K562 (cell line): ENCODE results near the gene PTRH2. TPM values are rescaled to one million over a fixed set of nuclear protein-coding genes. Genes with fewer than 3 reads are reported as not detected.
A peak's percentile ranks its signal among the peaks of the same experiment; 100 is the strongest.

Experiments
- BCLAF1 ChIP-seq, 2 experiments: fragments of 450-650 bp in 1 of 2; IDR thresholded peaks; 2 replicates each; pipeline ENCODE4 v1.6.1; 2011 to 2017; ENCODE audit warnings: low read depth in 2 of 2, antibody characterized with exemption in 1 of 2, borderline replicate concordance in 1 of 2, low read length in 1 of 2, mild to moderate bottlenecking in 1 of 2, mixed read lengths in 1 of 2; ENCODE audit not compliant: control insufficient read depth in 1 of 2
- CREB3L1 ChIP-seq: fragments of 450-650 bp; IDR thresholded peaks from 2 replicates; pipeline ENCODE4 v1.6.1; 2014; ENCODE audit warnings: low read depth, mild to moderate bottlenecking, moderate library complexity, borderline replicate concordance
- DLX4 ChIP-seq: fragments of 250-450 bp; sonication (Bioruptor Pico); IDR thresholded peaks from 2 replicates; pipeline ENCODE4 v1.6.1; 2021; ENCODE audit warnings: mild to moderate bottlenecking
- DPF2 ChIP-seq: fragments of 450-650 bp; IDR thresholded peaks from 2 replicates; pipeline ENCODE4 v1.6.1; 2016
- FOXM1 ChIP-seq, 2 experiments: fragments of 450-650 bp in 1 of 2; sonication (generic) in 1 of 2; formaldehyde crosslinking in 1 of 2; IDR thresholded peaks; 2 replicates each; pipeline versions ENCODE4 v1.6.1 to v1.9.0; 2017 to 2022; ENCODE audit warnings: low read depth in 2 of 2, mild to moderate bottlenecking in 2 of 2, missing genetic modification reagents in 1 of 2, moderate library complexity in 1 of 2
- KLF16 ChIP-seq: IDR thresholded peaks from 2 replicates; pipeline ENCODE4 v1.6.1; 2016; ENCODE audit warnings: antibody characterized with exemption
- LARP7 ChIP-seq: fragments of 450-650 bp; IDR thresholded peaks from 2 replicates; pipeline ENCODE4 v1.6.1; 2016
- MTA1 ChIP-seq: fragments of 450-650 bp; IDR thresholded peaks from 2 replicates; pipeline ENCODE4 v1.6.1; 2017; ENCODE audit warnings: borderline replicate concordance
- MTA3 ChIP-seq: fragments of 450-650 bp; formaldehyde crosslinking; IDR thresholded peaks from 2 replicates; pipeline ENCODE4 v1.6.1; 2017; ENCODE audit warnings: mild to moderate bottlenecking, borderline replicate concordance
- PHTF2 ChIP-seq: fragments of 250-450 bp; sonication (Bioruptor Pico); IDR thresholded peaks from 2 replicates; pipeline ENCODE4 v1.5.0; 2021; ENCODE audit warnings: mild to moderate bottlenecking
- PKNOX1 ChIP-seq: fragments of 450-650 bp; IDR thresholded peaks from 2 replicates; pipeline ENCODE4 v1.6.1; 2016
- POLR2H ChIP-seq: IDR thresholded peaks from 2 replicates; pipeline ENCODE4 v1.6.1; 2016; ENCODE audit warnings: missing genetic modification characterization, low read depth, mild to moderate bottlenecking, control low read depth, missing compliant biosample characterization, moderate library complexity
- PYGO2 ChIP-seq: fragments of 450-650 bp; IDR thresholded peaks from 2 replicates; pipeline ENCODE4 v1.6.1; 2016; ENCODE audit warnings: mild to moderate bottlenecking, missing genetic modification characterization, moderate library complexity, missing compliant biosample characterization
- RBM15 ChIP-seq: fragments of 200-400 bp; formaldehyde crosslinking; IDR thresholded peaks from 2 replicates; pipeline ENCODE4 v1.6.1; 2018; ENCODE audit warnings: mild to moderate bottlenecking, low read length, moderate library complexity; ENCODE audit not compliant: insufficient read depth
- TCF7L2 ChIP-seq: fragments of 150-350 bp; IDR thresholded peaks from 2 replicates; pipeline ENCODE4 v1.6.1; 2016; ENCODE audit warnings: low read depth, mild to moderate bottlenecking, low read length, moderate library complexity
- ZBTB7A ChIP-seq: IDR thresholded peaks from 2 replicates; pipeline ENCODE4 v1.6.1; 2011; ENCODE audit warnings: low read depth, mild to moderate bottlenecking, low read length, moderate library complexity, borderline replicate concordance; ENCODE audit not compliant: control insufficient read depth
- ZNF592 ChIP-seq: fragments of 450-650 bp; IDR thresholded peaks from 2 replicates; pipeline ENCODE4 v1.6.1; 2017; ENCODE audit warnings: antibody characterized with exemption, mild to moderate bottlenecking
- ZNF778 ChIP-seq: fragments of 450-650 bp; formaldehyde crosslinking; IDR thresholded peaks from 2 replicates; pipeline ENCODE4 v1.4.0; 2020; ENCODE audit warnings: mild to moderate bottlenecking, moderate library complexity
- polyA plus RNA-seq, 8 experiments: library from polyadenylated mRNA; depleted of rRNA in 4 of 8; stranded (reverse) in 5 of 8; unstranded in 3 of 8; fragments of >200 nt; fragmentation: Nextera tagmentation in 2 of 8; fragmentation: Illumina TruSeq in 1 of 8; extraction: Ambion mirVana in 2 of 8; extraction: Trizol in 1 of 8; gene quantifications; 2 replicates each; pipeline versions ENCODE4 v1.2.1 to v1.2.3, GENCODE V29; 2011 to 2014; ENCODE audit warnings: inconsistent platforms in 1 of 8, missing spikeins in 1 of 8
- total RNA-seq, 7 experiments: library from RNA; depleted of rRNA in 6 of 7; stranded (reverse); fragments of >200 nt in 6 of 7; fragmentation: Illumina TruSeq in 2 of 7; extraction: Trizol in 2 of 7; gene quantifications; 2 replicates each; pipeline versions ENCODE4 v1.2.1 to v1.2.3, GENCODE V29; 2011 to 2021; ENCODE audit warnings: low replicate concordance in 1 of 7

Gene PTRH2
- total and polyA plus RNA-seq, 9 of the 15 experiments (the other 6 are each of a cell fraction or from before 2014, with no cell fraction given) = 53.1 to 210 (median 126) TPM

- TF ChIP-seq PHTF2 = no peak
- no peak for TF ChIP-seq TCF7L2
- TF ChIP-seq MTA1 = no peak
- 0 out of 2 replicates have a peak, but pooled peaks have one; percentile 35 for TF ChIP-seq MTA3
- TF ChIP-seq ZBTB7A = peak; percentile 58; the same call in 1 of the 2 replicates
- TF ChIP-seq KLF16 = peak; percentile 88
- no peak for TF ChIP-seq ZNF778 (CRISPR knock-in tag)
- peak; percentile 51; the same call in 1 of the 2 replicates for TF ChIP-seq ZNF592
- no peak for TF ChIP-seq CREB3L1
- TF ChIP-seq DLX4 (CRISPR knock-in tag) = no peak
- TF ChIP-seq PKNOX1 = peak; percentile 24; the same call in 1 of the 2 replicates
- no peak for TF ChIP-seq RBM15
- no peak for TF ChIP-seq BCLAF1 (IDR thresholded peaks at IDR 0.05; ENCODE audit: borderline replicate concordance in 1 of 2, control insufficient read depth in 1 of 2, low read depth in 2 of 2, low read length in 1 of 2)
- TF ChIP-seq LARP7 = no peak
- peak; percentile 71 for TF ChIP-seq FOXM1 (IDR thresholded peaks at IDR 0.05; ENCODE audit: low read depth)
- TF ChIP-seq FOXM1 (CRISPR knock-in tag; IDR thresholded peaks at IDR 0.05; ENCODE audit: low read depth) = no peak
- TF ChIP-seq DPF2 = peak; percentile 91
- no peak for TF ChIP-seq PYGO2 (tag)
- no peak for TF ChIP-seq POLR2H
These were observed 4.9 kb downstream of the PTRH2 start (continued) for GRCh38 chr17:59702304-59702703.
